ENCODE results near the gene CCDC197.

Gene CCDC197

GRCh38 chr14:94029265-94029664 lies 32.2 kb downstream of the CCDC197 start (continued):
- TF ChIP-seq REST (tag by site-specific recombination; IDR thresholded peaks at IDR 0.05) (no peak), ZNF23 (tag by site-specific recombination; IDR thresholded peaks at IDR 0.05; ENCODE audit: borderline replicate concordance) (no peak)

DNA sequence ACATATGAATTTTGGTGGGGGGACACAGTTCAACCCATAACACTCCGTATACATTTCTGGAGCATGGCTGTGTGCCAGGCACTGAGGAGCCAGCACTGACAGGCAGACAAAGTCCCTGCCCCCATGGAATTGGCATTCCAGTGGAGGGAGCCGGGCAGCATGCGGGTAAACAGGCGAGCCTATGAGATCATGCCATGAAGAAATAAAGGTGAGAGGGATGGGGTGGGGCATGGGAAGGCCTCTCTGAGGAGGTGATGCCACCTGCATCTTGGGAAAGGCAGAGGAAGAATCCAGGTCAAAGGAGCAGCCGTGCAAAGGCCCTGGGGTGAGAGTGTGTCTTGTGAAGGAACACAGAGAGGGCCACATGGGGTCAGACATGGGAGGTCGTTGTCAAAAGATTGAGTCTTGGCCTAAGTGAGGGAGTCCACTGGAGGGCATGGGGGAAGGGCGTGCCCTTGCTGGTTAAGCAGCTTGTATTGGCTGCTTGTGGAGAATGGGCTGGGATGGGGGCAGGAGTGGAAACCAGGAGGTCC lies 32.6 kb downstream of the CCDC197 start:
- H3K27ac ChIP-seq (ENCODE audit: extremely low read depth, low read depth, low read length), result no peak overlapping the region
- H3K36me3 ChIP-seq (ENCODE audit: control insufficient read depth in 2 of 2, insufficient read depth in 1 of 2, low read length in 2 of 2), result peaks cover 0 to 6% of the 10 kb centered on the region in 2 experiments; a peak in 1 of 3 replicates
- TF ChIP-seq GLIS1 (tag by site-specific recombination; IDR thresholded peaks at IDR 0.05) (no peak), ZNF114 (tag by site-specific recombination; IDR thresholded peaks at IDR 0.05) (no peak), ZNF654 (tag by site-specific recombination; IDR thresholded peaks at IDR 0.05; ENCODE audit: low read depth) (no peak), GLIS2 (tag by site-specific recombination; IDR thresholded peaks at IDR 0.05) (peak; percentile 30; the same call in 1 of the 2 replicates), SCRT1 (tag by site-specific recombination; IDR thresholded peaks at IDR 0.05; ENCODE audit: borderline replicate concordance) (no peak), ZNF449 (tag by site-specific recombination; IDR thresholded peaks at IDR 0.05) (no peak), ZBTB17 (tag by site-specific recombination; IDR thresholded peaks at IDR 0.05) (no peak), REPIN1 (tag by site-specific recombination; IDR thresholded peaks at IDR 0.05; ENCODE audit: low read depth) (no peak), GLI4 (tag by site-specific recombination; IDR thresholded peaks at IDR 0.05) (no peak), ZNF623 (tag by site-specific recombination; IDR thresholded peaks at IDR 0.05) (peak; percentile 97), PRDM4 (tag by site-specific recombination; IDR thresholded peaks at IDR 0.05) (no peak), ZNF548 (tag by site-specific recombination; IDR thresholded peaks at IDR 0.05) (no peak)
- TF ChIP-seq, protein P1, sequence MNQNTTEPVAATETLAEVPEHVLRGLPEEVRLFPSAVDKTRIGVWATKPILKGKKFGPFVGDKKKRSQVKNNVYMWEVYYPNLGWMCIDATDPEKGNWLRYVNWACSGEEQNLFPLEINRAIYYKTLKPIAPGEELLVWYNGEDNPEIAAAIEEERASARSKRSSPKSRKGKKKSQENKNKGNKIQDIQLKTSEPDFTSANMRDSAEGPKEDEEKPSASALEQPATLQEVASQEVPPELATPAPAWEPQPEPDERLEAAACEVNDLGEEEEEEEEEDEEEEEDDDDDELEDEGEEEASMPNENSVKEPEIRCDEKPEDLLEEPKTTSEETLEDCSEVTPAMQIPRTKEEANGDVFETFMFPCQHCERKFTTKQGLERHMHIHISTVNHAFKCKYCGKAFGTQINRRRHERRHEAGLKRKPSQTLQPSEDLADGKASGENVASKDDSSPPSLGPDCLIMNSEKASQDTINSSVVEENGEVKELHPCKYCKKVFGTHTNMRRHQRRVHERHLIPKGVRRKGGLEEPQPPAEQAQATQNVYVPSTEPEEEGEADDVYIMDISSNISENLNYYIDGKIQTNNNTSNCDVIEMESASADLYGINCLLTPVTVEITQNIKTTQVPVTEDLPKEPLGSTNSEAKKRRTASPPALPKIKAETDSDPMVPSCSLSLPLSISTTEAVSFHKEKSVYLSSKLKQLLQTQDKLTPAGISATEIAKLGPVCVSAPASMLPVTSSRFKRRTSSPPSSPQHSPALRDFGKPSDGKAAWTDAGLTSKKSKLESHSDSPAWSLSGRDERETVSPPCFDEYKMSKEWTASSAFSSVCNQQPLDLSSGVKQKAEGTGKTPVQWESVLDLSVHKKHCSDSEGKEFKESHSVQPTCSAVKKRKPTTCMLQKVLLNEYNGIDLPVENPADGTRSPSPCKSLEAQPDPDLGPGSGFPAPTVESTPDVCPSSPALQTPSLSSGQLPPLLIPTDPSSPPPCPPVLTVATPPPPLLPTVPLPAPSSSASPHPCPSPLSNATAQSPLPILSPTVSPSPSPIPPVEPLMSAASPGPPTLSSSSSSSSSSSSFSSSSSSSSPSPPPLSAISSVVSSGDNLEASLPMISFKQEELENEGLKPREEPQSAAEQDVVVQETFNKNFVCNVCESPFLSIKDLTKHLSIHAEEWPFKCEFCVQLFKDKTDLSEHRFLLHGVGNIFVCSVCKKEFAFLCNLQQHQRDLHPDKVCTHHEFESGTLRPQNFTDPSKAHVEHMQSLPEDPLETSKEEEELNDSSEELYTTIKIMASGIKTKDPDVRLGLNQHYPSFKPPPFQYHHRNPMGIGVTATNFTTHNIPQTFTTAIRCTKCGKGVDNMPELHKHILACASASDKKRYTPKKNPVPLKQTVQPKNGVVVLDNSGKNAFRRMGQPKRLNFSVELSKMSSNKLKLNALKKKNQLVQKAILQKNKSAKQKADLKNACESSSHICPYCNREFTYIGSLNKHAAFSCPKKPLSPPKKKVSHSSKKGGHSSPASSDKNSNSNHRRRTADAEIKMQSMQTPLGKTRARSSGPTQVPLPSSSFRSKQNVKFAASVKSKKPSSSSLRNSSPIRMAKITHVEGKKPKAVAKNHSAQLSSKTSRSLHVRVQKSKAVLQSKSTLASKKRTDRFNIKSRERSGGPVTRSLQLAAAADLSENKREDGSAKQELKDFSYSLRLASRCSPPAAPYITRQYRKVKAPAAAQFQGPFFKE (tag by site-specific recombination; IDR thresholded peaks at IDR 0.05; ENCODE audit: borderline replicate concordance), result no peak
- POLR2A ChIA-PET, result no interaction called here
- H3K4me3 ChIP-seq (ENCODE audit: low read depth, low read length), result no peak overlapping the region
- H3K9me3 ChIP-seq (ENCODE audit: control insufficient read depth, insufficient read depth, low read depth, low read length), result no peaks in the 10 kb centered on the region
- H3K4me1 ChIP-seq (ENCODE audit: control insufficient read depth, insufficient read depth, low read length), result no peaks in the 10 kb centered on the region
- CTCF ChIA-PET, result interaction anchor here (0.9 to 1.3 kb wide), 3 partner anchors 9 to 113 kb away, joined by 3 to 4 read pairs (median 3); no protein-coding TSS in a partner anchor
